Kasumi-1 (cell line): ENCODE results near the gene MGLL.
"Not testable (repeated sequence)": the region's sequence is repeated elsewhere in the genome, so short reads cannot be mapped to it uniquely, and the experiment has no call there.

Experiments used
- DNase-seq, 2 experiments: peaks; one replicate each; lab custom pipeline; 2025; lab: John Stamatoyannopoulos, UW

The MGLL gene

DNA sequence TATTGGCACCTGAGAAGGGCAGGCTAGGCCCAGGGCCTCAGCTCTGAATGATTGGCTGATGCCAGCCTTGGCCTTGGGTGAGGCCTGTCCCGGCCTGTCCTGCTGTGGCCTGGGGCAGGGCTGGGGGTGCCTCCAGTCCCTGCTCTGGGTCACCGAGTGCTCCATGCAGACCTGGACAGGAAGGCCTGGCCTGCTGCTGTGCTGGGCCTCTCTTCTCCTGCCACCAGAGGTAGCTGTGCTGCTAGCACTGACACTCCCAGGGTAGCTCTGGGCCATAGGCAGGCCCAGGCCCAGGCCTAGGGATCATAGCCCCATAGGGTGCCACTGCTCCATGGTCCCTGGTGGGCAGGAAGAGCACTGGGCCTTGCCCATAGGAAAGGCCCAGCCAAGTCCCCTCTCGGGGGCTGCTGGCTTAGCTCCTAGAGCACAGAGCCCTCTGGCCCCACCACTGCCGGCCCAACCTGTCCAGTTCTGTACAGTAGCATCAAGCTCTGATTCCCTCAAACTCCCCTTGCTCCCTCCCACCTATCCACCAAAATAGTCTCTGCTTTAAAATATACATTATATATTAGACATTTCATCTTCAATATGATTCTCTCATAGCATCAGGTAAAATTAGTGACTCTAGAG is 131.4 kb downstream of the MGLL start:
- peak; percentile 61 to 72 for DNase-seq

- DNase-seq, result no peak
Measured at GRCh38 chr3:127690106-127690505, 132.2 kb downstream of the MGLL start.

DNA sequence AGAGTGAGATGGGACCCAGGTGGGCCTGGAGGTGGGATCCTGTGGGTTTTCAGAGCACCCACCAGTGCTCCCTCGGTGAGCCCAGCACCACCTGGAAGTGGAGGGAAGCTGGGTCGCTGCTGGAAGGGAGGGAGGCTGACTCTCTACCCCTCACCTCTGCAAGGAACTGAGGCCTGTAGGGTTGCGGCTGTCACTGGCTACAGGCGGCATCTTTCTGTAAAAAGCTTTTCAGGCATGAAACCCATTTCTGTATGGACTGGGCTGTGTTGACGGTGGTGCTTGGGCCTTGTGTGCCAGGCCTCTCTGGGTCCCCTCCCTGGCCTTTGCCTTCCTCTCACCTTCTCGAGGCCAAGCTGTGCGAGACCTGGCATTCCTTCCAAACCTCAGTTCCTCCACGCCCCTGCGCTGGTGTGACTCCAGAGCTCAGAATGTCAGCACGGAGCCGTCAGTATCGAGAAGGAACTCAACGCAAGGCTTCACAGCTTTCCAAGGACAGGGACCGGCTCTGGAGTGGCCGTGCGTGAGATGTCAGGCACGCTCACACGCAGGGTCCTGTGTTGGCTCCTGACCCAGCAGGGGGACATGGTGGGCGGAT is 133.0 kb downstream of the MGLL start:
- no peak for DNase-seq

DNA sequence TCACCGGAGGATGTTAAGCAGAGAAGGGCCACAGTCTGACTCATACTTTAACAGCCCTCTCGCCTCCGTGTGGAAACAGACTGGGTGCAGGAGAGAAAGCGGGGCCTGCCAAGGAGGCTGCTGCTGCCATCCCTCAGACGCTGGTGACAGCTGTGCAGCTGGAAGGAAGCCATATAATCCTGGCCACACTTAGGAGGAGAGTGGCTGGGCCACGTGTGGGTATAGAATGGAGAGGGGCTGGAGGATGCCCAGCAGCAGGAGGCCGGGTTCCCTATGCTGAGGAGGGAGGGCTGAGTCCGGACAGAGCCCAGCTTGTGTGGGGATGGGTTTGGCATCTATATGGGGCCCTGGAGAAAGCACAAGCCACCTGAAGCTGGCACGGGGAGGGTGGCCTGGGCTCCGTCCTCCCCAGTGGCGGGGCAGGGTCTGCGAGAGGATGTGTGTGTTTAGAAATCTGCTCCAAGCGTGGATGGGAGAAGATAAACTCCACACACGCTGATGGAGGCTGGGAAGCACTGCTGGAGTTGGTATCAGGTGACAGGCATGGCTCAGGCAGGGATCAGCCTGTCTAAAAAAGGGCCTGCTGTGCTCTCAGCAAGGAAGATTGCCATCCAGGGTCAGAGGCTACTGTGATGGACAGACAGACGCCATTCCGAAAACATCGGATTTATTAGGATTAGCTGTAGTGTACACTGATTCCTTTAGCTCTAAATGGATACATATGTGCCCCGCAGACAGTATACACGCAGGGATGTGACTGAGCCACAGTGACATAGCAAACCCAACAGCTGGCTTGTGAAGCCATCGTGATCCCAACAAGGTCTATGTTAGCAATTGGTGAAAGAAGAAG is 133.7 kb downstream of the MGLL start:
- no peak for DNase-seq

DNA sequence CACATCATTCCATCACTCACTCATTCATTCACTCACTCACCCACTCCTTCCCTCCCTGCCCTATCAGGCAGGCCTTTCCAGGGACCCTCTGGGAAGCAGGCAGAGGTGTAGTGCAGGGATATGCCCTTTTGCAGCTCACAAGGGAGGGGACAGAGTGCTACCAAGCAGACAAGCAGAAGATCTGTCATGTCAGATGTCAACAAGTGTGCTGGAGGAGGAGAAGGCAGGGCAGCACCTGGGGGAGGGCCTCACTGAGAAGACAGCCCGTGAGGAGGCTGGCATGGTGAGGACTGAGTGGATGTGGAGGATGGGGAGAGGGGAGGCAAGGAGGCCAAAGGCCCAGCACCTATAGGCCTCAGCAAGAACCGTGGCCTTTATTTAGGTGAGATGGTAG is 134.3 kb downstream of the MGLL start:
- no peak for DNase-seq

DNA sequence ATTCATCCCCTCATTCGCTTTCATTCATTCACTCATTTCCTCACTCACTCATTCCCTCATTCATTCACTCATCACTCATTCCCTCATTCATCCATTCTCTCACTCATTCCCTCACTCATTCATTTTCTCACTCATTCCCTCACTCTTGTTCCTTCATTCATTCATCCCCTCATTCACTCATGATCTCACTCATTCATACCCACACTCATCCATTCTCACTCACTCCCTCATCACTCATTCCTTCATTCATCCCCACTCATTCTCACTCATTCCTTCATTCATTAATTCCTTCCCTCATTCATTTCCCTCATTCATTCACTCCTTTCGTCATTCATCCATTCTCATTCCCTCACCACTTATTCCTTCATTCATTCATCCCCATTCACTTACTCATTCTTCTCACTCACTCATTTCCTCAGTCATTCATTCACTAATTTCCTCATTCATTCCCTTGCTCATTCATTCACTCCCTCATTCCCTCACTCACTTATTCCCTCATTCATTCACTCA is 135.0 kb downstream of the MGLL start:
- no peak for DNase-seq

DNA sequence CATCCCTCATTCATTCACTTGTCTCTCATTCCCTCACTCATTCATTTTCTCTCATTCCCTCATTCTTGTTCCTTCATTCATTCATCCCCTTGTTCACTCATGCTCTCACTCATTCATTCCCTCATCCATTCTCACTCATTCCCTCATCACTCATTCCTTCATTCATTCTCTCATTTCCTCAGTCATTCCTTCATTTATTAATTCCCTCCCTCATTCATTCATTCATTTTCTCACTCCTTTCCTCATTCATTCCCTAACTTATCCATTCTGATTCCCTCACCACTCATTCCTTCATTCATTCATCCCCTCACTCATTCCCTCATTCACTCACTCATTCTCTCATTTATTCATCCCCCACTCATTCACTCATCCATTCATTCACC is 135.8 kb downstream of the MGLL start:
- no peak for DNase-seq

- DNase-seq, result no peak
Measured at GRCh38 chr3:127685708-127686511, 136.4 kb downstream of the MGLL start.

- DNase-seq, result no peak
Measured at GRCh38 chr3:127684871-127685707, 137.2 kb downstream of the MGLL start.

DNA sequence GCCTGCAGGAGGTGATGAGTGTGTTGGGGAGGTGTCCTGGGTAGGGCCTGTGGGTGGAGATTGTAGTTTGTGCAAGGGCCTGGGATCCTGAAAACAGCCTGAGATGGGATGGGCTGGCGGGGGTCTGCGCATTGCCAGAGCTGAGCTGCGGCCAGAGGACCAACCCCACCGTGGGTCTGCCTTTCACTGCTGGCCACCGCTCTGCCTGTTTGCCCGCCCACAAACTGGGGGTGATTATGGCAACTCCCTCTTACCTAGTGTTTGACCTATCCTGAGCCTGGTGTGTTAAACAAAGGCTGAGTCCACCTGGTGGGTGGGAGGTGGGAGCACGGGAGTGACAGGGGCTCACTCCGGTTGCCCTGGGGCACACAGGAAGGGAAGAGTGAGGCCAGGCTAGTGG is 139.8 kb downstream of the MGLL start:
- DNase-seq, result no peak

DNA sequence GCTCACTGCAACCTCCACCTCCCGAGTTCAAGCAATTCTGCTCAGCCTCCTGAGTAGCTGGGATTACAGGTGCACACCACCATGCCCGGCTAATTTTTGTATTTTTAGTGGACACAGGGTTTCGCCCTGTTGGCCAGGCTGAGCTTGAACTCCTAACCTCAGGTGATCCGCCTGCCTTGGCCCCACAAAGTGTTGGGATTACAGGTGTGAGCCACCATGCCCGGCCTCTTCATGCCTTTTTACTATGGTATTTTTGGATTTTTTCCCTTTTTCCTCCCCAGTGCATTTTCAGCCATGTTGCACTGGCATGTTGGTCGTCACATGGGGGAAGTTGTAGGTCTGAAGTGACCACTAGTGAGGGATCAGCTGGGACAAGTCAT is 140.2 kb downstream of the MGLL start:
- DNase-seq, result not testable (repeated sequence)

DNA sequence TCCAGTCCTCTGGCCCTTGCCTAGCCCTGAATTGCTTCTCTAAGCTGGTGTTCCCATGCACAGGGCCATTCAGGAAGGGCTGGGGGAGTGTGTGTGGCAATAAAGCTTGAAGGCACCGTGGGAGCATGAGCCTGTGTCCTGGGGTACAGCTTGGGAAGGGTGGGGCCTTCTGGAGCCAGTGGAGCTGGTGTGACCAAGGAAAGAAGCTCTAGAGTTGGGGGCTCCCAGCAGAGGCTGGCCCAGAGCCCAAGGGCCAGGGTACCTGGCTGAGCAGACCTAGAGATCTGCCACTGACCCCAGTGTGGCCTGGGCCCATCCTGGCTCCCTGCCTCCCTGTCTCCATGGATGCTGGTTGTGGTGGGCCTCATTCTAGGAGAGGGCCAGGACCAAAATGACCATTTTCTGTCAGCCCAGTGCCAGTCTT is 141.5 kb downstream of the MGLL start:
- DNase-seq, result no peak

- no peak for DNase-seq
Measured at GRCh38 chr3:127680146-127680661, 142.1 kb downstream of the MGLL start.

- no peak for DNase-seq
Measured at GRCh38 chr3:127679534-127680145, 142.7 kb downstream of the MGLL start.

- DNase-seq, result peak; percentile 38 to 49
Measured at GRCh38 chr3:127678611-127679533, 143.4 kb downstream of the MGLL start.

DNA sequence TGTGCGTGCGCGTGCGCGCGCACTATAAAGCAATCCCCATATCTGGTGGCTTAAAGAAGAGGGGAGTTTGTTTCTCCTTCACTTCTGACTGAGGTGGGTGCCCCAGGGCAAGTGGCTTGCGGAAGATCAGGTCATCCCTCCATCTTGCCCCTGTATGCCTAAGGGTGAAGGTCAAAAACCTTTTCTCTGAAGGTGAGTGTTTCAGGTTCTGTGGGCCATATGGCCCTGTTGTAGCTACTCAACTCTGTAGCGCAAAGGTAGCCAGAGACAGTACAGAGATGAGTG is 144.1 kb downstream of the MGLL start:
- DNase-seq, result no peak

DNA sequence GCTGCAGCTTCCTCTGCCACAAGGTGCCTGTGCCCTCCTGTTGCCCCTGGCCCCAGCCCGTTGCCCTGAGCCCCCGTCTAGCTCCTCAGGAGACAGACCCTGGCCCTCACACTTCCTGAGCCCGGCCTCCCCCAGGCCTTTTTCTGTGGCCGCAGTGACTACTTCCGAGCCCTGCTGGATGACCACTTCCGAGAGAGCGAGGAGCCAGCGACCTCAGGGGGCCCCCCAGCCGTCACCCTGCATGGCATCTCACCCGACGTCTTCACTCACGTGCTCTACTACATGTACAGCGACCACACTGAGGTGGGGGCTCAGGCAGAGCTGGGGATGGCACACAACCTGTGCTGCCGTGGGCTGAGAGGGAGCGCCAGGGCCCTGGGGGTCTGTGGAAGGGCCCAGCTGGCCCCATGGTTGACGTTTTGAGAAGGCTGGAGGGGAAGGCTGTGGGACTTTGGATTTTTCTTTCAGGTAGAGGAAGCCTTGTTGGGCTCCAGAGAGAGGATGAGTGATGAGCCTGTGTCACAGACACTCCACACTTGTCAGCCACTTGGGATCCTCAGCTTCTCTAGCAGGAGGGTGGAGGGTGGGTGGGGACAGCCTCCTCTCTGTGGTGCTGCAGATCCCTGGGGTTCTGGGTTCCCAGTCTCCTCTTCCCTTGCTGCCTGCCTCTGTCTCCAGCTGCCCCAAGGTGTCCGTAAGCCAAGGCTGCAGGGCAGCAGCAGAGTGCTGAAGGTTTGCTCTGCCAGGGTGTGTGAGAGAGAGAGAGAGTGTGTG is 144.6 kb downstream of the MGLL start:
- DNase-seq, result no peak

- DNase-seq, result no peak
Measured at GRCh38 chr3:127676921-127677351, 145.4 kb downstream of the MGLL start.

GRCh38 chr3:127676456-127676855 is 145.9 kb downstream of the MGLL start:
- no peak for DNase-seq
